Measurements from ENCODE around the gene OSCAR.

DNA sequence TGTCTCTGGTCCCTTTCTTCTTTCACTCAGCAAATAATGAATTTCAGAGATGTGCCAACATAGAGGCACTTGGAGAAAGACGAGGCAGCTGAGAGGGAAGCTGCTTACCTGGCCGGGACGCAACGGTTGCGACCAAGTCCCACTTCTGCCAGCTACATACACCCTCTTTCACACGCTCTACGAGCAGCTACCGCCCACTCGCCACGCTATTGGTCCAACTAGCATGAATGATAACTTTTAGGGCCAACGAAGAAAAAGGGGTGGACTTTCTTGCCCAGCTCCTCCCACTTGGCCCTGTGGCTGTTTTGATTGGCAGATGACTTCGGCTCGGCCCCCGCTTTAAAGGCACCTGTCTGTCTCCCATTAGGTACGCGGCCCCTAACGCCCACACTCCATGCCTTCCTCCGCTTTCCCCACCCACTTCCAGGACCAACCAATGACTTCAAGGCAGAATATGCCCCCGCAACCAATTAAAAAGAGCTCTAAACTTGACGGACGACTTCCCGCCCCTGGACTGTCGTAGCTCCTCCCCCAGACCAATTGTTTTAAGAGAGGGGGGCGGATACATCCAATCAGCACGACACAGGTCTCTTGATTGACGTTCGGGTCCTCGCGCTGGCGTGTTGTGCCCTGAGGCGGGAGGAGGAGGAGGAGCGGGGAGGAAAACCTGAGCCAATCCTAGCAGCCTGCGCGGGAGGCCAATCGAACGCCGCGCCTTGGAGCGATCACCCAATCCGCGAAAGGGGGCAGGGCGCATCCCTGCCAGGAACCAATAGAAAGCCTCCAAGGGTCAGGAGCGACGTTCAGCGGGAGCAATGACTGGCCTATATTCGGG, 36.5 kb upstream of the OSCAR start:
- peak; percentile 38 to 50 for TF ChIP-seq POLR2A (IDR thresholded peaks at IDR 0.05)
- TF ChIP-seq, protein P1, sequence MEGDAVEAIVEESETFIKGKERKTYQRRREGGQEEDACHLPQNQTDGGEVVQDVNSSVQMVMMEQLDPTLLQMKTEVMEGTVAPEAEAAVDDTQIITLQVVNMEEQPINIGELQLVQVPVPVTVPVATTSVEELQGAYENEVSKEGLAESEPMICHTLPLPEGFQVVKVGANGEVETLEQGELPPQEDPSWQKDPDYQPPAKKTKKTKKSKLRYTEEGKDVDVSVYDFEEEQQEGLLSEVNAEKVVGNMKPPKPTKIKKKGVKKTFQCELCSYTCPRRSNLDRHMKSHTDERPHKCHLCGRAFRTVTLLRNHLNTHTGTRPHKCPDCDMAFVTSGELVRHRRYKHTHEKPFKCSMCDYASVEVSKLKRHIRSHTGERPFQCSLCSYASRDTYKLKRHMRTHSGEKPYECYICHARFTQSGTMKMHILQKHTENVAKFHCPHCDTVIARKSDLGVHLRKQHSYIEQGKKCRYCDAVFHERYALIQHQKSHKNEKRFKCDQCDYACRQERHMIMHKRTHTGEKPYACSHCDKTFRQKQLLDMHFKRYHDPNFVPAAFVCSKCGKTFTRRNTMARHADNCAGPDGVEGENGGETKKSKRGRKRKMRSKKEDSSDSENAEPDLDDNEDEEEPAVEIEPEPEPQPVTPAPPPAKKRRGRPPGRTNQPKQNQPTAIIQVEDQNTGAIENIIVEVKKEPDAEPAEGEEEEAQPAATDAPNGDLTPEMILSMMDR (IDR thresholded peaks at IDR 0.05): no peak

All from uterus (tissue), 2 donors.